ENCODE measurements around the gene NEO1.

The NEO1 gene

DNA sequence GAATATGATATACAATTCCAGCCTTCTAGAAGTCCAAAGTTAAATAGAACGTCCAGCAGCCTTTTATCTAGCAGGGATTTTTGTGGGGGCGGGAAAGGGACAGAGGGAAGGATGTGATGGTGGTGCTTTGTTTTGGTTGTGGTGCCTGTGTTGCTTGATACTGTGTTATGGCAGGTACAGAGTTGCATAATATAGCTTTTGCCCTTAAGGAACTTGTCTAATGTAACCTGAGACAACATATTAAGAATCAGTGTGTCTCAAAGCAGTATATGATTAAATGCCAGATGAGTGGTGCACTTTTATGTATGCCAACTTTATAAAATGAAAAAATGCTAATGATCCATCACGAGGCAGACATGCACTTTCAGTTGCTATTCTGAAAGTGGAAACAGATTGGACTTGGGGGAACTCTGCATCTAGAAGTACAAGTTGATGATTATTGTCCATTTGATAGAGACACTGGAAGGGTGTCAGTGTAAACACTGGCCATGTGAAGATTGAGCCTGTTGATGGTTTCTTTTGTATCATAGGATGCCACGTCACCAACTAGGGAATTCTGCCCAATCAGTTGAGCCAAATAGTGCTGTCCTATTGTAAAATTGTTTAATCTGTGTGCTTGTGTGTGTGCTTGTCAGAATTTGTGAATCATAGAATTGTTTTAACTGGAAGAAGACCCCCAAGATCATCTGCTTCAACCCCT lies 23.0 kb downstream of the NEO1 start:
- no peak for DNase-seq

DNA sequence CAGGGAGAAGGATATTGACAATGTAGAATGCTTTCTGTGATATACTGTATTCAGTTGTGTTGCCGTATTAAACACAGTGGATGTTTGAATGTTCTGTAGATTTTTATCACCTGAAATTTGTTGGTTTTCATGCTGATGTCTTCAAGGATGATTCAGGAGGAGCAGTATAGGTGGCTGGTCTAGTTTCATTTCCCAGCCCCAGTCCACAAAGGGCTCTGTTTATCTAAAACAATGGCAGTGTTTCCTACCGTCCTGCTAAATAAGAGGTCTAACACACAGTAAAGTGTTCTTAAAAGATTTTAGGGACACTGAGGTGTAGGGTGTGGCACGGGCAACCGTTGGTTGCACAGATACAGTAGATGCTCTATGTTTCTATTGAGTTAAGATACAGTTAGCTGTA lies 26.0 kb downstream of the NEO1 start:
- no peak for DNase-seq

DNA sequence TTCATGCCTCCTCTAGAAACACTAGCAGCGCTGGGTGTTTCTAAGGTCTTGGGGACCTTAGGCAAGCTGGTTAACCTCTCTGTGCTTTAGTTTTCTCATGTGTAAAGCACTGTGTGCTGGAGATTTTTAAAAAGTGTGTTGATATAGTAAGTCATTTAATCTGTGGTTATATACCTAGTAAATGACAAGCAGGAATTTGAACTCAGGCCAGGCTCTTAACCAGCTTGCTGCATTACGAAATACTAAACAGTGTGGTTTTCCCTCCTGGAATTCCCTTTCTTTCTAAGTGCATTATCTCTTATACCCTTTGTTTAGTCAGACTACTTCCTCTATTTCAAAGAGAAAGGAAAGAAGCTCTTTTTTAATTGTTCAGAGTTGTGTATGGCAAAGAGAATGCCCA lies 26.5 kb downstream of the NEO1 start:
- no peak for DNase-seq

DNA sequence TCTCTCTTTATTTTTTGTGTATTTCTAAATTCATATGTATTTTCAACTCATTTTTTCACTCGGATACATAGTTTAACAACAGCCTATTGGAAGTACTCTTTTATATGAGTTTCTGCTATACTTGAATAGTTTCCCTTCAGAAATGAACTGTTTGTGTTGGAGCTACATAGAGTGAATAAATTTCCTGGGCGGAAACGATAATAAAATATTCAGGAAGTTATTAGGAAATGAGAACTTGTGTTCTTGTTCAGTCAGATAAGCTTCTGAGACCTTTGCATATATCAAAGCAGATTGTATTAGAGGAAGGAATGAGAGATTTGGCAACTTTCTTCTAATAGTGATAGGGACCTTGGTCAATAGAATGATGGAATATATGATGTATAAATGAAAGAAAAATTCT lies 27.3 kb downstream of the NEO1 start:
- DNase-seq = no peak

DNA sequence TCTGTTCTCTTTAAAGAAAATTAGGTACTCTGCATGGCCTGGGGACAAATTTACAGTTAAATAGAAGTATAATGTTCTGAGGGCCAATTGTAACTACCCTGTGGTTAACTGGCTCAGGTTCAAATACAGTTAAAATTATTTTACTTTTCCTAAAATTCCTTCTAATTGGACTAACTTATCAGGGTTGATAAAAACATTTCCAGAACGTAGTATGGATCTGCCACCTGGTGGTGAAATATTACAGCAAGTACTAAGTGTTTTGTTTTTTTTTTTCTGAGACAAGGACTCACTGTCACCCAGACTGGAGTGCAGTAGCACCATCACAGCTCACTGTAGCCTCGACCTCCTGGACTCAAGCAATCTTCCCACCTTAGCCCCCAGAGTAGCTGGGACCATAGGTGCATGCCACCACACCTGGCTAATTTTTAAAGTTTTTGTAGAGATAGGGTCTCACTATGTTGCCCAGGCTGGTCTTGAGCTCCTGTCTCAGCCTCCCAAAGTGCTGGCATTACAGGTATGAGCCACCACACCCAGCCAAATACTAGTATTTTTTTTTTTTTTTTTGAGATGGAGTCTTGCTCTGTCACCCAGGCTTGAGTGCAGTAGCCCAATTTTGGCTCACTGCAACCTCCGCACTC lies 29.2 kb downstream of the NEO1 start:
- no peak for DNase-seq

DNA sequence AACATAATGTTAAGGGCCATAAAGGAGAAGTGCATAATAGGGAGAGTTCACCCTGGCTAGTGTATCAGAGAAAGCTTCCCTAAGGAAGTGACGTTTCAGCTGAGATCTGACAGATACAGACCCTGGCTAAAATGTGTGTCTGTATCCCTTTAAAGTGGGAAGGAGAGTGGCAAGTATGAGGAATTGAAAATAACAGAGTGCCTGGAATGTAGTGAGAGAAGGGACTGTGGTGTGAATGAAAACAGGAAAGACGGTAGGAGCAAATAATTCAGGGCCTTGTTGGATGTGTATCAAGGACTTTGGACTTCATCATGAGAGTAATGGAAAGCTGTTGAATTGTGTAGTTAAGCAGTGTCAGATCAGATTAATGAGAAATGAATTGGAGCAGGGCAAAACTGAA lies 30.5 kb downstream of the NEO1 start:
- DNase-seq = no peak

DNA sequence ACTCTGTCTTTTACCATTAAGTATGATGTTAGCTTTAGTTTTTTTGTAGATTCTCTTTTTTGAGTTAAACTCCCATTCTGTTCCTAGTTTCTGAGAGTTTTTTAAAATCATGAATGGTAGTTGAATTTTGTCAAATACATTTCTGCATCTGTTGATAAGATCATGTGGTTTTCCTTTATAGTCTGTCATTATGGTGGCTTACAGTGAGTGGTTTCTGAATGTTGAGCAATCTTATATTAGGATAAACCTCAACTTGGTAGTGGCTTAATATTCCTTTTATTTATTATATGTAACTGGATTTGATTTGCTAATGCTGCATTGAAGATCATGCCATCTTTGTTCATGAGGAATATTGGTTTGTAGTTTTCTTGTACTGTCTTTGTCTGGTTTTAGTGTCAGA lies 34.8 kb downstream of the NEO1 start:
- no peak for DNase-seq

DNA sequence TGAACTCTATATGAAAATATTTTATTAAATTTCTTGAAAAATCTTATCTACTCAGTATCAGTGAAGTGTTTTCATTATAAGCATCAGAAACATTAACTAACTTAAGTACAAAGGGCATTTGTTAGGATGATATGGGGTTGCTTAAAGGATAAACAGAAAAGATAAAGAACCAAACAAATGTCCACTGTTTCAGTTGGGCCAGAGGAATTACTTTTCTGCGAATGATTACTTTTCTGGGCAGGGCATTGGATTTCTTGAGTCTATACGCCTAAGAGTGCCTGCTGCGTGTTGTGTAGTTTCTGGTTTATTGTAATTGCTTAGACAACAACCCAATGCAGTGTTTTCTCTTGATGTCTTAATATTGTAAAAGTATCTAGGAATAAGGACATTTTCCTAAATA lies 52.8 kb downstream of the NEO1 start:
- DNase-seq = no peak

DNA sequence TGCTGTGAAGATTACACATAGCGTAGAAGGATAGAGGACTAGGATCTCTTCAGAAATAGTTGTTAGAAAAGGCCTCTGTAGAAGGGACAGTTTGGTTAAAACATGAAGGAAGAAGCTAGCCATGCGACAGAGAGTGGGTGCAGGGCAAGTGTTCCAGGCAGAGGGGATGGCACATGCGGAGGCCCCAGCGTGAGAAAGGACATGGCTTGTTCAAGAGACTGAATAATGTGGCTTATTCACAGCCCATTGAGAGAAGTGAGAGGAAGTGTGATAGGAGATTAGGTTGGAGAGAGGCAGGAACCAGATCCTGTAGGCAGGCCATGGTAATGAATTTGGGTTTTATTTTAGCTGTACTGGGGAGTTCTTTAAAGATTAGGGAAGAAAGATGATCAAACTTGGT lies 56.4 kb downstream of the NEO1 start:
- no peak for DNase-seq

DNA sequence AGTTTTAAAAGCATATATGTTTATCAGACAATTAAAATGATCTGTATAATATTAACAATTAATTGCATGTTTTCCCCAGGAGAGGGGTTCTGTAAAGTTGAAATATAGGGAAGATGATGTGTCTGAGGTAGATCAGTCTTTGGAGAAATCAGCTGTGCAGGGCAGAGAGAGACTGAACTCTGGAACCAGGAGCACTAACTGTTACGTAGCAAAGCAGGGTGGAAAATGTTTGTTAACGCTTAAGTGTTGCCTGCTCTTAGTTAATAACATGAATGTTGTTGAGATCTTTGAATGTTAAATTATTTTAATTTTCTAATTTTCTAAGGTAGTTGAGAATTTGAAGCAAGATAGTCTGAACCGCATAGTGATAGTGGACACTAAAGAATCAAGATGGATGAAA lies 57.5 kb downstream of the NEO1 start:
- DNase-seq = no peak

DNA sequence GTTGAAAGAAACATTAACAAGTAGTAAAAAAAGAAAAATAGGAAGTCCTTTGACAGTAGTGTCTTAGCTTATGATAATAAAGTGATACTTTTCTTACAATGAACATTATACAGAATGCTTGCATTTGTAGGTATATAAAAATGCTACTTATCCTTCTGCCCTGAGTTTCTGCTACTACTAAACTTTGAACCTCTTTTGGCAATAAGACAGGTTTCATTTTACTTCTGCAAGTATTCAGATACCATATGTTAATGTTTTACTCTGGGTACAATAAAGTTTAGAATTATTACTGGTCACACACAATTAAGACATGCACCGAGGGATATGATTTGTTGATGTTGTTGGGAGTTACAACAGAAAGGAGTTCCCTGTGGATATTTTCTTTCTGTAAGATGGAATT lies 57.9 kb downstream of the NEO1 start:
- no peak for DNase-seq

DNA sequence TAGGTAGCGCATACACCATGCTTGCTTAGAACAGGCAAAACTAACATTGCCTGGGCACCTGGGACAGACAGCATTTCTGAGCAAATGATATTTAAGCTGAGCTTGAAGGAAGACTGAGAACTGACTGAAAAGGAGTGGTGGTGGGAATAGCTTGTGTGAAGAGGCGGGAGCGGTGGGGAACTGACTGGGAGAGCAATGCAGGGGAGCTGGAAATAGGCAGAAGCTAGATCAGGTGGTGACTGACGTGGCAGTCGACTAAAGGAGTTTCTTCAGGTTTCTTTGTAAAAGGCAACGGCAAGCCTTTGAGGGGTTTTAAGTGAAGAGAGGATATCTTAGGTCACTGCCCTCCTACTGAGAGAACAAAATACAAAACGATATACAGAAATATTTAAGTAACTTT lies 61.8 kb downstream of the NEO1 start:
- no peak for DNase-seq

DNA sequence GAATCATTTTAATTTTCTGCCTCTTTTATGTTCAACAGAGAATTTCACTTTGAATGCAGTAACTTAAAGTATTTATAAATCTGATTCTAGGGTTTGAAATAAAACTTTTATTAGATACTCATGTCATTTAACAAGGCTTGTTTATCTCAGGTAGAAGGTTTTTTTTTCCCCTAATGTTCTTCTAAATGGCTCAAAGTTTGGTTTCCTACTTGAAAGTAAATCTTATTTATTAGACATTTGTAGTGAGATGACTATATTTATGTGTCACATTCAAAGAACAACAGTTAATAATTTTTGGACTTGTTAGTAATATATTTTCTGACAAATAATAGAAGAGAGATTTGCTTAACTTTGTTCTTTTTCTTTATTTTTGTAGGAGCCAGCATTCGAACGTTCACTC lies 63.9 kb downstream of the NEO1 start:
- DNase-seq = no peak

DNA sequence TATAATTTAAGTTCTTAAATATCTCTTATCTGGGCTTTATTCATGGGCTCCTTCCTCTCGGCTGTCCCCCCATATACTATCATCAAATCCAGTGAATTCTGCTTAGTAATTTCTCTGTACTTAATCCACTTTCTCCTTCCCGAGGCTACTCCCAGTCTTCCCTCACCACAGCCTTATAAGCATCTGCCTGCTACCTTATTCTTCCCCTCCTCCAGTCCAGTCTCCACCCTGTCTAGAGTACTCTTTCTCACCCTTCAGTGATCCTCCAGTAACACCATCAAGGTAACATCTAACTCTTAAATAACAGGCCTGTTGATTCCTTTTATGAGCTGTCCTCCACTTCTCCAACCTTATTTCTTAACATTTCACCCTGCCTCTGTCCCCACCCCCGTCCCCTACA lies 65.8 kb downstream of the NEO1 start:
- no peak for DNase-seq

DNA sequence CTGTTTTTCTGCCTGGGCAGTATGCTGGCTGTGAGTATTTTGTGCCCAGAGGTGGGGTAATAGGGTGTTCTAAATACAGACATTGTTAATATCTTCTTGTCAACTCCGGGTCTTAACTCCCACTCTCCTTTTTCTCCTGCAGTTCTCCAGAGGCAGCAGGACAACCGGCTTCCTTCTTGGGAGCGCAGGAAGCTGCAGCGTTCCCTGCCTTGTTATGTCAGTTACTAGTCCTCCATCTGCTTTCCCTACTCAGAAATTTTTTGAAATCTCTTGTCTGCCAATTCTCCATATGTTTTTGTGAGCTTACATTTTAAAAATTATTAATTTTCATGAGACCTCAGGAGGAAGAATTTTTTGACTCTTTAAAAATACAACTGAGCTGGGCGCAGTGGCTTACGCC lies 67.2 kb downstream of the NEO1 start:
- DNase-seq = no peak

DNA sequence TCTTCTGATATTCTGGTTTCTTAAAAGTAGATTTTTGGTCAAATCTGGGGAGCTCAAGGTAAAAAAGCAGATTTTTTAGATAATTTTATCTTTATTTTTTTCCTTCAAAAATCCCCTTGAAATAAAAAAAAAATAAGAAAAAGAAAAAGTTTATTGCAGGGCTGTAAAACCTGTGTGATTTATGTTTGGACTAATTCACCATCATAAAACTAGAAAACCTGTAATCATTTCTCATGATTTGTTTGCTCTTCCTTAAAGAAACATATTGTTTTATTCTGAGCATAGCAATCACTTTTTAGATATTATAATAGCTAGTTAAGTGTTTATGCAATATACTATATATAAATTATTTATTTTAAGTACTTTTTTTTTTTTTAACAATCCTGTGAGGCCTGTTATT lies 68.0 kb downstream of the NEO1 start:
- DNase-seq = no peak

DNA sequence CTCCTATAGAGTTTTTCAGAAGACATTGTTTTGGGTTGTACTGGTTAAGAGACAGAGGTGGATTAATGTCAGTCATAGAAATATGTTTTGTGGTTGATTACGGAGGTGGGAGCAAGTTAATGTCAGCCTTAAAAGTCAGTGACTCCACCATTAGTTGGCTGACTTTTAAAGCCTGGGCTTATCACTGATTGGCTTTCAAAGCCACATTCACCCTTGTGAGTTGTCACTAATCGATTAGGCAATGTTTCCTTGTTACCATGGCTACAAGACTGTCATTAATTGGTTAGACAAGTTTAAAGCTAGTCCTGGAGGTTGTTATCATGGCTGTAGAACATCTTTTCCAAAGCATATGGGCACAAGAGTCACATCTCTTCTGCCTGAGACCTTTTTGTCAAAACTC lies 73.0 kb downstream of the NEO1 start:
- DNase-seq = no peak

DNA sequence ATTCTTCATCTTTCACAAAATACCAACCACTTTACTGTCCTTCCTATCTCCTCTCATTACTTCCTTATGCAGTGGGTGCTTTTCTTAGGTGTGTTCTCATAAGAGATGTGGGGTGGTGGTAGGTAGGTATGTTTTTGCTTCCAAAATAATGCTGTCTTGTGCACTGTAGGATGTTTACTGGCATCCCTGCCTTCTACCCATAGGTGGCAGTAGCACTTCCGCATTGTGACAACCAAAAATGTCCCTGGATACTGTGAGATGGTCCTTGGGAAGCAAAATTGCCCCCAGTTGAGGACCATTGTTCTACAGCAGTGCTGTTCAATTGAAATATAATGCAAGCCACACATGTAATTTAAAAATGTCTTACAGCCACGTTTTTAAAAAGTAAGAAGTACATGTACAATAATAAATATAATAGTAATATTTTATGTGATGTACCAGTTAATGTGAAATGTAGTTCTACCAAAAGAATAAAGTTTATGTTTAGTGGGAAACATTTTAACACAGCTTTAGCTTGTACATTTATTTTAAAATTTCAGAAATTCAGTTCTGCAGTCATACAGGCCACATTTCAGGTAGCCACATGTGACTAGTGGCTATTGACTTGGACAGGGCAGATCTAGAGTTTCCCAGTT lies 75.2 kb downstream of the NEO1 start:
- DNase-seq = no peak

DNA sequence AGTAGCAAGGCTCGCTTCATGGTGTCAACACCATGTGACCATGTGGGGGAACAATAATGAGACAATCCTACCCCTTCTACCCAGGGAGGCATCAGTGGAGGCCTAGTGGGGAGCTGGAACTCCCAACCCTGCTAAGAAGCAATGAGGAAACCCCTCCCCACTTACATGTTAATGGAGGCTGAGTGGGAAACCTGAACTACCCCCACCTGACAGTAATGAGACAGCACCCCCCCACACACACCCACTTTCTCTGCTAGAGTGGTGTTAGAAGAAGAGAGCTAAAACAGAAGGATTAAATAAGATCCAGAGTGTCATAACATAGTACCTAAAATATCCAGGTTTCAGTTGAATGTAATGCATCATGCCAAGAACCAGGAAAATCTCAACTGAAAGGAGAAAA lies 78.6 kb downstream of the NEO1 start:
- no peak for DNase-seq

DNA sequence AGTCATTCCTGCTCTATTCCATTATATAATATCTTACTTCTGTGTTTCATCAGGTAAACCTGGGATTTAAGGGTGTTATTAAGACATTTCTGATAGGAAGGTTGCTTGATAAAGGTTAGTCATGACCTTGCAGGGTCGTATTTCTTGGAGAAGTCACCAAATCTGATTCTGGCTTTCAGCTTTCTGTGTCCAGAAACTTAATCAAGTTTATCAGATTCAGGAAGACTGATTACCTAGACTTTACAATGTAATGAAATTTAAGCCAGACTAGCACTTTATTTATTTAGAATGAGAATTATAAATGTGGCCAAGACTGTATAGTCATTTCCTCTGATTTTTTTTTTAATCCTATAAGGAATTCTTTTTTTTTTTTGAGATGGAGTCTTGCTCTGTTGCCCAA lies 81.9 kb downstream of the NEO1 start:
- no peak for DNase-seq

DNA sequence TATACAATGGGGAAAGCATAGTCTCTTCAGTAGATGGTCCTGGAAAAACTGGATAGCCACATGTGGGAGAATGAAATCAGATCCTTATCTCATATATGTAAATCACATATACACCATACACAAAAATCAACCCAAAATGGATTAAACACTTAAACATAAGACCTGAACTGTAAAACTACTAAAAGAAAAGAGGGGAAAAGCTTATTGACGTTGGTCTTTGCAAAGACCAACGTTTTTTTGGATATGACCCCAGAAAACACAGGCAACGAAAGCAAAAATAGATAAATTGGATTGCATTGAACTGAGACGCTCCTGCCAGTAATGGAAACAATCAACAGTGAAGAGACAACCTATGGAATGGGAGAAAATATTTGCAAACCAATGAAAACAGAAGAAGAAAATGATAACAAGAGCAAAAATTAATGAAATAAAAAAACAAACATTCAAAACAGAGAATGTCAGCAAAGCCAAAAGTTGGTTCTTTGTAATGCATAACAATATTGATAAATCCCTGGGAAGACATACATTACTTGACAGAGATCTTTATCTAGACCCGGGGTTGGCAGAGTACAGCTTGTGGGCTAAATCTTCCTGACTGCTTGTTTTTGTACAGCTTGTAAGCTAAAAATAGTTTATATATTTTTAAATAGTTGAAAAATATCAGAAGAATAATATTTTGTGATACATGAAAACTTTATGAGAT lies 86.9 kb downstream of the NEO1 start:
- DNase-seq = no peak

DNA sequence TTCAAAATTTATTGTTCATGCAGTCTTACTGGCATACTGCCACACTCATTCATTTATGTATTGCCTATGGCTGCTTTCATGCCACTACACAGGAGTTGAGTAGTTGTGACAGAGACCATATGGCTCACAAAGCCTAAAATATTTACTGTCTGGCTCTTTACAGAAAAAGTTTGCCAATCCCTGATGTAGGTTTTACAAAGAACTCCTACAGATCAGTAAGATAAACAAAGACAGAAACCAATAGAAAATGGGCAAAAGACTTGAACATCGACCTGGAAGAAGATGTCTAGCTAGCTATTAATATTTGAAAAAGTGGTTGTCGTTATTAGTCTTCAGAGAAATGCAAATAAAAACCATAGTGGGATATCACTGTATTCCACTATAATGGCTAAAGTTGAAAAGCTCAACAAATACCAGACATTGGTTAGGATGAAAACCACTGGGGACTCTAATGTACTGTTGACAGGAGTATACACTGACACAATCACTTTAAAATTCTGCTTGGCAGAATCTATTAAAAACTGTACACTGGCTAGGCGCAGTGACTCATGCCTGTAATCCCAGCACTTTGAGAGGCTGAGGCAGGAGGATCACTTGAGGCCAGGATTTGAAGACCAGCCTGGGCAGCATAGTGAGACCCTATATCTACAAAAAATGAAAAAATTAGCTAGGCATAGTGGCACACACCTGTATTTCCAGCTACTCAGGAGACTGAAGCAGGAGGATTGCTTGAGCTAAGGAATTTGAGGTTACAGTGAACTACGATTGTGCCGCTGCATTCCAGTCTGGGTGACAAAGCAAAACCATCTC lies 87.7 kb downstream of the NEO1 start:
- no peak for DNase-seq

DNA sequence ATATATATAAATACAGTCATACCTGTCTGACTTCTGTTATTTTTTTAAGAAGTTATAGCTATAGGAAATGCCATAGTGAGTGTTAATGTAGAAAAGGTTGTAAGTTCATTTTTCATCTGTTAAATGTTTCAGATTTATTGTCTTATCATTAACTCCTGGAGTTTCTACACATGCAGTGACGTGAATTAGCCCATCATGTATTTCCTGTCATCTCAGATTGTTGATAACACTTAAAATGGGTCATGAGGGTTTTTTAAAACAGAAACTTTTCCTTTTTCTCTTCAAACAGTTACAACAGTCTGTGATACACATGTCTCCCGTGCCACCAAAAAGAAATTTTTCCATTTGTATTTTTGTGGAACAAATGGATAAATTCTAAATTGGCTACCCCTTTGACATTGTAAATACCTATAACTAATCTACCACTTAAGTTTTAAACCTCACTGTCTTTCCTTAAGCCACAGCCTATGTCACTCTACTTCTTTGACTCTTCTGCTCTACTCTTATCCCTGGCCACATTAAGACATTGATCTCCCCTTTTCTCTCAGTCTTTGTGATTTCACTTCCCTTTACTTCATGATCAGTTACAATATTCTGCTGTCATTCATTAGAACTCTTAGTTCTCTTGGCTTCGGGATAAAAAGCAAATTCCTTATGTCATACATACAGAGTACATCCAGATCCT lies 89.1 kb downstream of the NEO1 start:
- DNase-seq = no peak
